GM10248 (cell line): Measurements from ENCODE around the gene SAMD4A.
A peak's percentile ranks its signal among the peaks of the same experiment; 100 is the strongest.

Source experiments
- CTCF ChIA-PET: fragments of 300-600 bp; sonication (Branson Sonifier 250); formaldehyde crosslinking; extraction: SDS; loops from one replicate; lab custom pipeline; 2021; ENCODE audit warnings: antibody characterized with exemption; lab: Yijun Ruan, JAX
- POLR2A ChIA-PET: fragments of 350-650 bp; sonication (Branson Sonifier 250); formaldehyde crosslinking; extraction: SDS; loops from one replicate; lab custom pipeline; 2020; ENCODE audit warnings: antibody characterized with exemption; lab: Yijun Ruan, JAX
- DNase-seq: peaks from one replicate; pipeline ENCODE4 v3.0.0; 2012; ENCODE audit errors: extremely low spot score
- TF ChIP-seq, protein P1 (sequence below): IDR thresholded peaks from 2 replicates; pipeline ENCODE4 v1.5.1; 2012; ENCODE audit warnings: mild to moderate bottlenecking, low read depth; ENCODE audit errors: extremely low read depth, missing control alignments, control extremely low read depth

SAMD4A gene

DNA sequence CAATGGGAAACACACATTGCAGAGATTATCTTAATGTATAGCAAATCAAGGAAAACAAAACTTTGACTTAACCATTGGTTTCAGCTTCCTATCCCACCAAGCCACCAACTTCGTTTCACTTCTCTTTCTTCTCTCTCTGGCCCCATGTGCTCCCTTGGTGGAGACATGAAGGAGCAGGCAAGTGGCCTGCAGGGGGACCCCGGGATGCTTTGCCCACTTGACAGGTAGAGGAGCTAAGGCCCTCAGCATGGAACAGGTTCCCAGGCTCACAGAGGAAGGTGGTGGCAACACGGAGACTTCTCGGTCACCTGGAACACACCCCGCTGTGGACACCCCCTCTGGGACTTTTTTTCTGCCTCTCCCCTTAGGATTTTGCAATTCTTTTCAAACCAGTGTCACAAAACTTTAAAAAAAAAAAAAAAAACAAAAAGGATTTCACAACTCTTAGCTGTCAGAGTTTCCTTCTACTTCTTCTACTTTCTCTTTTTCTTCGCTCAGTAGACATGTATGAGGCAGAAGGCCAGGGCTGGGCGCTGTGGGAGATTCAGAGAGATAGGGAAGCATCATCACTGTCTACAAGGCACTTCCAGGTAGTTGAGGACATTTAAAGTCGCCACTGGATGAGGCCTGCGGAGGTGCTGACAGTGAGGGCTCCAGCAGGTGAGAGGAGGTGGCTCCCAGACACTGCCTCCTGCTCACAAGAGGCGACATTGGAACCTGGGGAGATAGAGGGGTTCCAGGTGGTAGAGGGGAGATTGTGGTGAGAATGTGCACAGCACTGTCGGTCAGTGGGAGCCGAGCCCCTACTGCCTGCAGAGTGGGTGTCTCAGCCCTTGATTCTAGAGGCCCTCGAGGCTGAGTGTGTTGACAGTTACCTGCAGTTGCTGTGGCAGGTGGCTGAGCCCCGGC is 216.1 kb downstream of the SAMD4A start:
- peak; percentile 78 for DNase-seq
- POLR2A ChIA-PET: no interaction called here
- TF ChIP-seq, protein P1, sequence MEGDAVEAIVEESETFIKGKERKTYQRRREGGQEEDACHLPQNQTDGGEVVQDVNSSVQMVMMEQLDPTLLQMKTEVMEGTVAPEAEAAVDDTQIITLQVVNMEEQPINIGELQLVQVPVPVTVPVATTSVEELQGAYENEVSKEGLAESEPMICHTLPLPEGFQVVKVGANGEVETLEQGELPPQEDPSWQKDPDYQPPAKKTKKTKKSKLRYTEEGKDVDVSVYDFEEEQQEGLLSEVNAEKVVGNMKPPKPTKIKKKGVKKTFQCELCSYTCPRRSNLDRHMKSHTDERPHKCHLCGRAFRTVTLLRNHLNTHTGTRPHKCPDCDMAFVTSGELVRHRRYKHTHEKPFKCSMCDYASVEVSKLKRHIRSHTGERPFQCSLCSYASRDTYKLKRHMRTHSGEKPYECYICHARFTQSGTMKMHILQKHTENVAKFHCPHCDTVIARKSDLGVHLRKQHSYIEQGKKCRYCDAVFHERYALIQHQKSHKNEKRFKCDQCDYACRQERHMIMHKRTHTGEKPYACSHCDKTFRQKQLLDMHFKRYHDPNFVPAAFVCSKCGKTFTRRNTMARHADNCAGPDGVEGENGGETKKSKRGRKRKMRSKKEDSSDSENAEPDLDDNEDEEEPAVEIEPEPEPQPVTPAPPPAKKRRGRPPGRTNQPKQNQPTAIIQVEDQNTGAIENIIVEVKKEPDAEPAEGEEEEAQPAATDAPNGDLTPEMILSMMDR: peak; percentile 53

GRCh38 chr14:54783660-54784015 is 216.7 kb downstream of the SAMD4A start:
- TF ChIP-seq, protein P1: no peak
- ChIA-PET CTCF (interaction anchor here (2.5 to 6.3 kb wide), 3 partner anchors 9 to 21 kb away, joined by 12 to 61 read pairs (median 22); no protein-coding TSS in a partner anchor), POLR2A (no interaction called here)
- DNase-seq: no peak

More for the DNA sequence above, 216.1 kb downstream of the SAMD4A start:
- CTCF ChIA-PET: interaction anchor here (0.7 to 6.3 kb wide), 14 partner anchors 9 to 273 kb away, joined by 3 to 61 read pairs (median 3); partner anchors contain the start of gene CGRRF1

- TF ChIP-seq, protein P1: no peak
- DNase-seq: no peak
- POLR2A ChIA-PET: no interaction called here
- CTCF ChIA-PET: interaction anchor here (1.3 to 6.3 kb wide), 3 partner anchors 10 to 21 kb away, joined by 6 to 61 read pairs (median 22); no protein-coding TSS in a partner anchor
These were observed 217.1 kb downstream of the SAMD4A start for GRCh38 chr14:54784060-54784459.

DNA sequence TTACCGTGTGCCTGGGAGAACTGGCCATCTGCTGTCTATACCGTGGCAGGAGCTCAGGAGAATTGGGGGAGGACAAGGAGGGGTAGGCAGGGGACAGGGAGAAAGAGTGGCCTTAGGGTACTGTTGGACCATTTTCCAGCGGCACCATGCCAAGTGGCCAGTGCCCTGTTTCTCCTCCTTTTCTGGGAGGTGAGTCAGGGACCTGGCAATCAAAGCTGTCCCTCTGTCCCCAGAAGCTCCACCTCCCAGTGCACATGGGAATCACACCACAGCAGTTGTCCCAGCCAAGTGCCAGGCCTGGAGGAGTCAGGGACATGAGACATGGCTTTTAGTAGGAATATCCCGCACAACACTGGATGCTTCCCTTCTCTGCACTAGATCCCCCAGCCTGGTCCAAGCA is 217.7 kb downstream of the SAMD4A start:
- TF ChIP-seq, protein P1: no peak
- POLR2A ChIA-PET: no interaction called here
- no peak for DNase-seq
- CTCF ChIA-PET: interaction anchor here (1.3 to 6.3 kb wide), 4 partner anchors 10 to 23 kb away, joined by 6 to 61 read pairs (median 14); no protein-coding TSS in a partner anchor

- POLR2A ChIA-PET: no interaction called here
These were observed 218.3 kb downstream of the SAMD4A start for GRCh38 chr14:54785136-54785777.

More at GRCh38 chr14:54785136-54785777, 218.3 kb downstream of the SAMD4A start:
- no peak for DNase-seq
- TF ChIP-seq, protein P1: no peak
- CTCF ChIA-PET: interaction anchor here (1.3 to 6.3 kb wide), 4 partner anchors 11 to 22 kb away, joined by 6 to 61 read pairs (median 14); no protein-coding TSS in a partner anchor
